ENCODE data around the gene PPM1K.

Gene PPM1K

DNA sequence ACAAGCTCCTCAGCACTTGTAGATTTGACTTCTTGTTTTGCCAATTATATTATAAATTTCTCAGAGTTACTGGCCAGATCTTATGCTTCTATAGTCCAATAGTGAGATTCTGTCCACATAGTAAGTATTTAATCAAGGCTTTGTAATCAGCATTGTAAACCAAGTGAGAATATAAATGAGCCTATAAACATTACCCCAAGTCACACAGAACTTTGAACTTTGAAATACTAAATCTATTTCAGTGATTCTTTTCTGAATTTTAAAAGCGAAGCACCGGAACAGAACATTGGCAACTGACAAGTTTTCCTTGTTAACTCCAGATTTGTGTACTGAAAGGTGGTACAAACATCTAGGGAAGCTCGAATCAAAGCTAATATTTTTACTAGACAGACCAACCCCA is 37.2 kb downstream of the PPM1K start:
- Histone ChIP-seq H3K9me3 (ENCODE audit: severe bottlenecking) (no peaks in the 10 kb centered on the region), H3K36me3 (no peaks in the 10 kb centered on the region), H3K27me3 (ENCODE audit: insufficient read depth, low read depth, severe bottlenecking) (no peaks in the 10 kb centered on the region), H3K27ac (no peak overlapping the region), H3K4me3 (ENCODE audit: low read depth, low read length) (no peak overlapping the region)
- no peak for DNase-seq
- TF ChIP-seq, protein P1, sequence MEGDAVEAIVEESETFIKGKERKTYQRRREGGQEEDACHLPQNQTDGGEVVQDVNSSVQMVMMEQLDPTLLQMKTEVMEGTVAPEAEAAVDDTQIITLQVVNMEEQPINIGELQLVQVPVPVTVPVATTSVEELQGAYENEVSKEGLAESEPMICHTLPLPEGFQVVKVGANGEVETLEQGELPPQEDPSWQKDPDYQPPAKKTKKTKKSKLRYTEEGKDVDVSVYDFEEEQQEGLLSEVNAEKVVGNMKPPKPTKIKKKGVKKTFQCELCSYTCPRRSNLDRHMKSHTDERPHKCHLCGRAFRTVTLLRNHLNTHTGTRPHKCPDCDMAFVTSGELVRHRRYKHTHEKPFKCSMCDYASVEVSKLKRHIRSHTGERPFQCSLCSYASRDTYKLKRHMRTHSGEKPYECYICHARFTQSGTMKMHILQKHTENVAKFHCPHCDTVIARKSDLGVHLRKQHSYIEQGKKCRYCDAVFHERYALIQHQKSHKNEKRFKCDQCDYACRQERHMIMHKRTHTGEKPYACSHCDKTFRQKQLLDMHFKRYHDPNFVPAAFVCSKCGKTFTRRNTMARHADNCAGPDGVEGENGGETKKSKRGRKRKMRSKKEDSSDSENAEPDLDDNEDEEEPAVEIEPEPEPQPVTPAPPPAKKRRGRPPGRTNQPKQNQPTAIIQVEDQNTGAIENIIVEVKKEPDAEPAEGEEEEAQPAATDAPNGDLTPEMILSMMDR (IDR thresholded peaks at IDR 0.05; ENCODE audit: low read depth, low read length) = no peak

DNA sequence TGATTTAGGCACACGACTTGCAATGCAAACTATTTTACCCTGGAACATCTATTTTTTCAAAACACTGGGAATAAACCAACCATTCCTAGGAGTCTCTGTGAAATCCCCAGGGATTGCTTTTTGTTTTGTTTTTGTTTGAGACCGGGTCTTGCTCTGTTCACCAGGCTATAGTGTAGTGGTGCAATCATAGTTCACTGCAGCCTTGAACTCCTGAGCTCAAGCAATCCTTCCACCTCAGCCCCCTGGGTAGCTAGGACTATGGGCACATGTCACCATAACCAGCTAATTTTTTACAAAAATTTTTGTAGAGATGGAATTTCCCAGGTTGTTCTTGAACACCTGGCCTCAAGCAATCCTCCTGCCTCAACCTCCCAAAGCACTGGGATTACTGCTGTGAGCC is 37.8 kb downstream of the PPM1K start:
- no peak overlapping the region for H3K27ac ChIP-seq
- no peaks in the 10 kb centered on the region for H3K27me3 ChIP-seq (ENCODE audit: insufficient read depth, low read depth, severe bottlenecking)
- no peaks in the 10 kb centered on the region for H3K36me3 ChIP-seq
- TF ChIP-seq, protein P1 (IDR thresholded peaks at IDR 0.05; ENCODE audit: low read depth, low read length) = no peak
- no peak for DNase-seq
- H3K4me3 ChIP-seq (ENCODE audit: low read depth, low read length) = no peak overlapping the region
- no peaks in the 10 kb centered on the region for H3K9me3 ChIP-seq (ENCODE audit: severe bottlenecking)

DNA sequence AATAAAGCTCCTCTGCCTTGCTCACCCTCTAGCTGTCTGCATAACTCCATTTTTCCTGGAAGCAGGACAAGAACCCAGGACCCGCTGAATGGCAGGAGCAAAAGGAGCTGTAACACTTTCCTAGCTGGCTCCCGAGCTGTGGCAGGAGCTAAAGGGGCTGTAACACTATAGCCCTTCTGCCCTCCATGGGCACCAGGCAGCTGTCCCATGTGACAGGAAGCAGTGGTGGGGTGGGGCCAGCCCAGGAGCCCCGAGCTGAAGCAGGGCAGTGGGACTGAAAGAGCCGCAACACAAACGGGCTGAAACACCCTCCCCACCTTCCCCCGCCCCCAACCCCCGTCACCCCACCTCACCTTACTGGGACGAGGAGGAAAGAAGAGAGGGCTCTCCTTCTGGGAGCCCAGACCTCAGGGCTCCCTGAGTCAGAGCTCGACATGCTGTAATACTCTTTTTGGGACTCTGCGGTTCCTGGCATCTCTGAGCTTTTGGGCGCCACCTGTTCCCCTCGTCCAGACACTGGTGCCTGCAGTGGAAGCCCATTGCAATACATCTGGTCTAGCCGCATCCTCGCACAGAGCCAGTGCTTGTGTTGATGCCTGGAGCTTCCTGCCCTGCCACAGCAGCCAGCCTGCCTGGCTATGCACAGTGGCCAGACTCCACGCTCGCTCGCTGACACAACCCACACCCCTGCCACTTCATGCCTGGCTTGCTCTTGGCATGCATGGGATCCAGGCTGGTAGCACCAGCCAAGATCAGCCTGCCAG is 39.4 kb downstream of the PPM1K start:
- Histone ChIP-seq H3K9me3 (ENCODE audit: severe bottlenecking) (no peaks in the 10 kb centered on the region), H3K27me3 (ENCODE audit: insufficient read depth, low read depth, severe bottlenecking) (no peaks in the 10 kb centered on the region), H3K36me3 (no peaks in the 10 kb centered on the region), H3K27ac (no peak overlapping the region), H3K4me3 (ENCODE audit: low read depth, low read length) (no peak overlapping the region)
- DNase-seq = no peak
- TF ChIP-seq, protein P1 (IDR thresholded peaks at IDR 0.05; ENCODE audit: low read depth, low read length) = no peak

DNA sequence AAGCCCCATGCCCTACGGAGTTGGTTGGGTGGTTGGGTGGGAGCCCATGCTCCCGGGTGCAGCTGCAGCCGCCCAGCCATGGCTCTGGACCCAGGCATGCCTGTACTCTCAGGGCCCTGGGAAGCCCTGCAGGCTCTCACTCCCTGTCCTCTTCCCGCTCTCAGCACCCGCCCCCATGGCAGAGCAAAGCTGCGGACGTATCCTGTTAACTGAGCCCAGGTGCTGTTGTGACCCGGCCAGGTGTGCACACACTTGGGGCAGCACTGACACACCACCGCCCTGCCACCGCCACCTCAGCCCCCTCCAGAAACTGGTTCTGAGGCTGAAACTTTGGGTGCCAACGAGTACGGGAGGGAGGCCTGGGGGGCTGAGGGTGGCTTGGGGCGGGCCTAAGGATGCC is 40.3 kb downstream of the PPM1K start:
- Histone ChIP-seq H3K36me3 (no peaks in the 10 kb centered on the region), H3K27ac (no peak overlapping the region), H3K4me3 (ENCODE audit: low read depth, low read length) (no peak overlapping the region), H3K9me3 (ENCODE audit: severe bottlenecking) (no peaks in the 10 kb centered on the region), H3K27me3 (ENCODE audit: insufficient read depth, low read depth, severe bottlenecking) (no peaks in the 10 kb centered on the region)
- TF ChIP-seq, protein P1 (IDR thresholded peaks at IDR 0.05; ENCODE audit: low read depth, low read length) = no peak
- no peak for DNase-seq

DNA sequence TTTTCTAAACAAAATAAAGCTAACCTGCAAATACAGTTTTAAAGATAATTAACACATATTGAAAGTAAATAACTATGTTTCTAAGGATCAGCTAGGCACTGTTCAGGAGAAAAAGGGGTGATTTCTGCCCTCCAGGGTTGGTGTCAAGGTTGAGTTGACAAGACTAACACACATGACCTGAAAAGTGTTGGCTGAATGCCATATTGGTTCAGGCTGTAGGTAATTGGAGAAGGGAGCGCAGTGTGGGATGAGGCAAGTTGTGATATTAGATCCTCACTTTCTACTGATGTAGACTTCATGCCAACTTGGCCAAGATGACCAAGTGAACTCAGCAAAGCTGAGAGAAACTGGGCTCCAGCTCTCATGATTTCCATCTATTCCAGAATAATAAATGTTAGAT is 42.2 kb downstream of the PPM1K start:
- DNase-seq = no peak
- Histone ChIP-seq H3K9me3 (ENCODE audit: severe bottlenecking) (no peaks in the 10 kb centered on the region), H3K36me3 (no peaks in the 10 kb centered on the region), H3K4me3 (ENCODE audit: low read depth, low read length) (no peak overlapping the region), H3K27ac (no peak overlapping the region), H3K27me3 (ENCODE audit: insufficient read depth, low read depth, severe bottlenecking) (no peaks in the 10 kb centered on the region)
- TF ChIP-seq, protein P1 (IDR thresholded peaks at IDR 0.05; ENCODE audit: low read depth, low read length) = no peak

DNA sequence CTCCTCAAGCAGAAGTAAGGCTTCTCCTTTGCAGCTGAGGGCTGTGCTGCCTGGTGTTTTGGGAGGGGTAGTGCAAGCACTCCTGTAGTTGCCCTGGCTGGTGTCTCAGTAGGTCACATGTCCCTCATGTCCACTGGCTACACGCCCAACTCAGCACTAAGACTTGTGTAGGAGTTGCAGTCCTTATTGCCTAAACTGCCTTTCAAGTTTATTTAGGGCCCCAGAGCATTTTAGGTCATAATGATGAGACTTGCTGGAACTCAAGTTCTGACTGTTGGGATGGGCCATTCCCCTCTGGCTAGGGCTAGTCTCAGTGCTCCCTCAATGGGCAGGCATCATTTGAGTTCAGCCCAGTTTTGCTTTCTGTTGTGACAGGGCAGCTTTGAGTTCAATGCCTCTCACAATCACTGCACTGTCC is 44.1 kb downstream of the PPM1K start:
- Histone ChIP-seq H3K4me3 (ENCODE audit: low read depth, low read length) (no peak overlapping the region), H3K9me3 (ENCODE audit: severe bottlenecking) (no peaks in the 10 kb centered on the region), H3K36me3 (no peaks in the 10 kb centered on the region), H3K27me3 (ENCODE audit: insufficient read depth, low read depth, severe bottlenecking) (no peaks in the 10 kb centered on the region), H3K27ac (no peak overlapping the region)
- TF ChIP-seq, protein P1 (IDR thresholded peaks at IDR 0.05; ENCODE audit: low read depth, low read length) = no peak
- no peak for DNase-seq

All from WERI-Rb-1 (cell line).